Hepatic stellate cell (primary cell): ENCODE data around the gene BTBD9.

Experiments
- DNase-seq: peaks from one replicate; pipeline ENCODE4 v3.0.0; 2011; ENCODE audit warnings: low spot score

Gene BTBD9

GRCh38 chr6:38194589-38194988 is 445.1 kb downstream of the BTBD9 start:
- DNase-seq, result no peak

- no peak for DNase-seq
Measured at GRCh38 chr6:38194282-38194572, 445.5 kb downstream of the BTBD9 start.

DNA sequence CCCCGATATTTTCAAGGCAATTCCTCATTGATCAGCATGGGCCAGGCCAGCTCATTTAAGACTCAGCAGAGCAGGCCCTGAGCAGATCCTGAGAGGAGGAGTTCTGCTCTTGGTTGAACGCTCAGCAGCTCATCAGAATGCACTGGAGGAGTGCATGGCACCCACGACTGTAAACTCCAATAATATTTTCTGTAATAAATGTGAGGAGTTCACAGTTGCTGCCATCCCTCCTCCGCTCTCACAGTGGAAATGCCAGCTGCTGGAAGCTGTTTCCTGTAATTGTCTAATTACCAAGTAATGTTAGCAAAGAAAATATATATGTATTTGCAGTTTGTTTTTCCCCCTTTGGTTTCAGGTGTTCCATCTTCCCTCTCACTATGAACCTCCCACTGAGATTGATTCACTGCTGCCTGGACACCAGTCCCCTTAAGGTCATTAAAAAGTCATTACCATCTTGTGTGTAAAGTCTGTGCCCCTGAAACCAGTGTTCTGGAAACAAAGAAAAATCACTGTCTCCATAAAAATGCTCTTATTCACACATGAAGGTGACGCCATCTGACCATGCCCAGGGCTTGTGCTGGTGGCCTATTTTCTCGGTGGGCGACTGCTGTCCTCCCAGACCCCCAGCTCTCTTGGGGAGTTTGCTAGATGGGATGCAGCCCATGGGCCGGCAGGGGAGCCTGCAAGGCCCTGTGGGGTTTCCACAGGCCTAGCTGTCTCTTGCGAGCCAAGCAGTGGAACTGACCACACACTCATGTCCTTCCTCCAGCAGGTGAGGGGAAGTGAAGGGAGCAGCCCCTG is 446.0 kb downstream of the BTBD9 start:
- no peak for DNase-seq

DNA sequence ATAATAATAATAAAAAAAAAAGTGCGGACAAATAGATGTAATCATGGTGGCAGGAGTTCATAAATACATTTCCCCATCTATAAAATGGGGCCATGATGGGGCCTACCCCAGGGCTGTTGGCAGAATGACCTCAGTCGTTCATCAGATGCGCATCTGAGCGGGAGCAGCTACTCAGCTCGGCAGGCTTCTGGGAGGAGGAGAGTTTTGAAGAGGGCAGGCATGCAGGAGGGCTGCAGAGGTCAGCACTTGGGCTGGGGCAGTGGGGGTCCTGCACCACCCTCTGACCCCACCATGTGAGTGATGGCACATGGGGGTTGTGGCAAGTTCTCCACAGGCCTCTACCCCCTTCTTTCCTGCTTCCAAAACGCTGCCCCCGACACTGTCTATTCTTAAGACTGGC is 446.7 kb downstream of the BTBD9 start:
- DNase-seq, result no peak

- no peak for DNase-seq
Measured at GRCh38 chr6:38192487-38192886, 447.2 kb downstream of the BTBD9 start.

DNA sequence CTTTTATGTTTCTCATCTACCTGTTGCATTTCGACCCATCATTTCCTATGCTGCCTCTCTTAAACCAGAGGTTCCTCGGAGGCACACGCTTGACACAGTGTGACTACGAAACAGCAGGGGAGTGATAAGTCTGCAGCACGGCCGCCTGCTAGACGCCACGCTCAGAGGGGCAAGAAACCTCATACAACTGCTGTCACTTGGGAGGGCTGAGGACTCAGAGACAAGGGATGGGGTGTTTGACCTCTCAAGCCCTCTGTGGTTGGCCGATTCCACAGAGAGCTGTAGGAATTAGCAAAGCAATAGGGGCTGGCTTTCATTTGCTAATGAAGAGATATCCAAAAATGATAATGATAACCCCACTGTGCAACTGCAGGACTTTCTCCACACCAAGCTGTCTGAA is 447.7 kb downstream of the BTBD9 start:
- DNase-seq, result no peak

DNA sequence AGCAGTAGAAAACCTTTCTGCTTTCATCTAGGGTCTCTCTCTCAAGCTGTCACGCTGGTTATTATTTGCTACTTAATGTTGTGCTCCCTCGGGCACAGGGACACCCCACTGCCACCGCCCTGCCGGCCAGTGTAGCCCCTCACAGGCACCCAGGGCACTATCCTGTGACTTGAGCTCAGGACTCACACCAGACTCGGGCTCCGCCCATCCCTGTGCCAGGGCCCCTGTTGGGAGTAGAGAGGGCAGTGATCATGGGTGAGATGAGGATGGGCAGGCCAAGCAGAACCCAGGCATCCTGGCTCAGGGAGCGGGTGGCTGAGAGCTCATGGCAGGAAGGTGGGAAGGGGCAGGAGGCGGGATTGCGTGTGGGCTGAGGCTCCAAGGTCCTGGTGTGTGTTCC is 448.3 kb downstream of the BTBD9 start:
- no peak for DNase-seq

DNA sequence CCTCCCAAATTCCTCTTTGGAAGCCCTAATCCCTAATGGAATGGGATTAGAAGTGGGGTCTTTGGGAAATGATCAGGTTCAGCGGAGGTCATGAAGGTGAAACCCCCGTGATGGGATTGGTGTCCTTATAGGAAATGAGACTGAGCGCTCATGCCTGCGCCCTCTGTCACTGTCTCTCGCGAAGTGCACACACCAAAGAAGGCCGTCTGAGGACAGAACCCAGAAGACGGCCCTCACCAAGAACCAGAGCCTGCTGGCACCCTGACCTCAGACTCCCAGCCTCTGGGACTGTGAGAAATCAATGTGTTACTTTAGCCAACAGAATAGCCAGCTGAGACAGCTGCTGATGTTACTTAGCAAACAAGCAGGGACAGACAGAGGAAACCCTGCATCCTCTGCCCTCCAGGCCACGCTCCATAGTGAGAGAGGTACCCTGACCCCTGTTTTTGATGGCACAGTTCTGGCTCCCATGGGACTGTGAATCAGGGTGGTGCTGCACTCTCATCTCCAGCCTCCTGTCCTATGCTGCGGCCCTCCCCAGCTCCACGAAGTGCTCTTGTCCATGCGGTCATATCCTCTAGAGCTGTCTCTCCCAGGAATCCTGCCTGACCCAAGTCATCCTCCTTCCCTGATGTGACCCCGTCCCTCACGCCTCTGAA is 450.9 kb downstream of the BTBD9 start:
- DNase-seq, result no peak

DNA sequence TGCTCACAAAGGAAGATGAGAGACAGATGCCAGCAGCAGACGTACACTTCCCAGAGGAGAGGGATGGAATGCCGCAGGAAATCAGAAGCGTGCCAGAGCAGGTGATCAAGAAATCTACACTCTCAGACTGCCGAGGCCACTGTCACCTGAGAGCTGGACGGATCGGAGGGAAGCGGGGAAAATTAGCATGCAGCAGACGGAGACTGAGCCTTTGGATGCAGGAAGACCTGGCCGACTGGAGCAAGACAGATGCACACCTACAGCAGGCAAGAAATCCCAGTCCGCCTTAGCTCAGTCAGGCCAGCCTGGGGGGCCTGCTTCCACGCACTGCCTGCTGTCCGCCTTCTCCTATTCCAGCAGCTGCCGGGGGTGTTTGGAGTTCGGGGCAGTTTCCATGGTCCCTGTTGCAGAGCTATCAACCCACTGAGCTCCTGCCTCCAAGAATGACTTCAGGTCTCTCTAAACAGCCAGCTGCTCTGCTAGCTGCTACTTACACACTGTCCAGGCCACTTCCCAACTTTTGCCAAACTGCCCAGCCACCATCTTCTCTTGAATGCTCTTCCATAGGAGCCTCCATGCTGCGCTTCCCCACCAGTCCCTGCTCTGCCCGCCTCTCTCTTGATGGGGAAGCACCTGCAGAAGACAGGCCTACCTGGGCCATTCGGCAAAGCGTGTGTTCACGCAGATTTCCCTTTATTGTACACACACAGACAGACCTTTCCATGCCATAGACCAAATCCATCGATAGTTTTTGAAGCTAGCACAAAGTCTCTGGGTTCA is 451.7 kb downstream of the BTBD9 start:
- no peak for DNase-seq

DNA sequence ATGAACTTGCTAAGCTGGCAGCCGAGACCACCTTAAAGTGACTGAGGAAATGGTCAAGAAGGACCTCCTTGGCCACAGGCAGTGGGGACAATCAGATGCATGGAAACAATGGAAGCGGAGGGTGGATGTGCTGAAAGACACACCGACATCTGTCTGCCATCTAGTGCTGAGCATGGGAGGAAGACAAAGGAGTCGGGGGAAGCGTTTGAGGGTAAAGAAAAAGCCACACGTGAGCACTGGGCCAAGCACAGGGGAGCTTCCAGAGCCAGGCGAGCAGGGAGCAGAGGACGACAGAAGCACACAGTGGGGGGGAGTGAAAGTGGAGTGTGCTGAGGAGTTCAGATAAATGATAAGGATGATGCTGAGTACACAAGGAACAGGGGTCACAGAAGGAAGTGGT is 452.4 kb downstream of the BTBD9 start:
- DNase-seq, result no peak

DNA sequence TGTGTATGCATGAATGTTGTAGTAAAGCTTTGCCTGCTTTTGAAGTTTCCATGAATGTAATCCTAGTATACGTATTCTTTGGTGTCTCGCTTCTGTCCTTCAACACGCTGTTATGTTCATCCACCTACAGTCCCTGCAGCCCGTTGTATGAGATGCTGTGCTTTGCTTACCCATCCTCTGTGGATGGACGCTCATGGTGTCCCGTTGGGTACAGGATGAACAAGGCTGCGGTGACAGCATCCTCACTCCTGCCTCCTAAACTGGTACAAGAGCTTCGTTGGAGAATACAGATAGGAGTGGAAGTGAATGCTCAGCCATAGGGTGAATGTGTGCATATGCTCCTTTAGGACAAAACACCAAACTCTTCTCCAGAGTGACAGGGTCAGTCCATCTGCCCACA is 454.0 kb downstream of the BTBD9 start:
- no peak for DNase-seq

GRCh38 chr6:38185244-38185643 is 454.5 kb downstream of the BTBD9 start:
- DNase-seq, result no peak

GRCh38 chr6:38184585-38185080 is 455.1 kb downstream of the BTBD9 start:
- DNase-seq, result no peak

GRCh38 chr6:38183856-38184584 is 455.7 kb downstream of the BTBD9 start:
- no peak for DNase-seq

GRCh38 chr6:38182426-38182825 is 457.3 kb downstream of the BTBD9 start:
- no peak for DNase-seq

GRCh38 chr6:38180586-38180985 is 459.1 kb downstream of the BTBD9 start:
- DNase-seq, result no peak

DNA sequence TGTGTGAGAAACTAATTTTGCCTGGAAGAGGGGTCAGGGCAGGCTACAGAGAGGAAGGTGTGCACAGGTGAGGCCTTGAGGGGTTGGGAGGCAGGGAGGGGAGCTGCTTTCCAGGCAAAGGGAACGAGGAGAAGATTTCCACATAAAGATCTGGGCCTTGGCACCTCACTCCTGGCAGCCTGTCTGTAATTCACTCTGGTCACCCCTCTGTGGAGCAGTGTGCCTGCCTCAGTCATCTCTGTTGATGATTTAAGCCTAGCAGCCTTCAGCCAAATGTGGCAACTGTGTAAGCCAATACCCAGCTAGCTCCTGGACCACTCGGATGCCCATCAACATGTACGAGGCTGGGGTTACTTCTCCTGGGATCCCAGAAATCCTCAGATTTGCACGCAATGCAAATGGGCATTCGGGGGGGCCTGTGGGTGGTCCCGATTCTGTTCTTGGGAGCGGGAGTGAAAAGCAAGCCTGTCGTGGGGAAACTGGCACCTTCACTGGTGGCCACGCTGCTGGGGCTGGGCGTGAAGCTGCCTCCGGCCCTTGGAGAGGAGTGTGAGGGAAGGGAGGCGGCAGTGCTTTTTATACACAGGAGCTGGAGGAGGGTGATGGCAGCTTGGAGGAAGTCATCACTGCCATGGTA is 459.8 kb downstream of the BTBD9 start:
- no peak for DNase-seq

GRCh38 chr6:38179300-38179699 is 460.4 kb downstream of the BTBD9 start:
- no peak for DNase-seq

GRCh38 chr6:38178584-38178886 is 461.2 kb downstream of the BTBD9 start:
- no peak for DNase-seq

- no peak for DNase-seq
Measured at GRCh38 chr6:38177882-38178583, 461.7 kb downstream of the BTBD9 start.
